Amniotic stem cell (primary cell): Measurements from ENCODE around the gene TBCCD1.

ENCODE experiments used
- DNase-seq: peaks from one replicate; lab custom pipeline; 2025; lab: John Stamatoyannopoulos, UW

Gene TBCCD1

GRCh38 chr3:186567072-186567921, at the start of gene TBCCD1:
Gene TBCCD1, minus strand, starts transcription at chr3:186567339. Its CDS starts 3,010 bp downstream, at chr3:186564329.
- DNase-seq = peak; percentile 19

GRCh38 chr3:186616299-186616617, 49.1 kb upstream of the TBCCD1 start:
- no peak for DNase-seq

GRCh38 chr3:186614597-186615483, 47.7 kb upstream of the TBCCD1 start:
- no peak for DNase-seq

GRCh38 chr3:186614266-186614596, 47.1 kb upstream of the TBCCD1 start:
- DNase-seq = no peak

- DNase-seq = no peak
Observed at GRCh38 chr3:186613637-186614265, 46.6 kb upstream of the TBCCD1 start.

- no peak for DNase-seq
Observed at GRCh38 chr3:186612721-186613636, 45.8 kb upstream of the TBCCD1 start, which contains the start of gene AHSG. Gene AHSG, plus strand, starts transcription at chr3:186613060. Its CDS starts 82 bp downstream, at chr3:186613142.

- no peak for DNase-seq
Observed at GRCh38 chr3:186612065-186612464, 44.9 kb upstream of the TBCCD1 start.

GRCh38 chr3:186609247-186609868, 42.2 kb upstream of the TBCCD1 start:
- no peak for DNase-seq

- no peak for DNase-seq
Observed at GRCh38 chr3:186608624-186609215, 41.6 kb upstream of the TBCCD1 start.

- no peak for DNase-seq
Observed at GRCh38 chr3:186605561-186606545, 38.7 kb upstream of the TBCCD1 start.

- no peak for DNase-seq
Observed at GRCh38 chr3:186605078-186605477, 37.9 kb upstream of the TBCCD1 start.

GRCh38 chr3:186603159-186603558, 36.0 kb upstream of the TBCCD1 start:
- no peak for DNase-seq

GRCh38 chr3:186600896-186601295, 33.8 kb upstream of the TBCCD1 start:
- DNase-seq = no peak

GRCh38 chr3:186599785-186600166, 32.6 kb upstream of the TBCCD1 start:
- DNase-seq = no peak

GRCh38 chr3:186599142-186599784, 32.1 kb upstream of the TBCCD1 start:
- no peak for DNase-seq

GRCh38 chr3:186598794-186599141, 31.6 kb upstream of the TBCCD1 start:
- no peak for DNase-seq

GRCh38 chr3:186598108-186598784, 31.1 kb upstream of the TBCCD1 start:
- DNase-seq = no peak

GRCh38 chr3:186596568-186597287, 29.6 kb upstream of the TBCCD1 start:
- no peak for DNase-seq
